Common myeloid progenitor, CD34-positive (primary cell): ENCODE results near the gene CCDC90B.
"Not testable (repeated sequence)": the region's sequence is repeated elsewhere in the genome, so short reads cannot be mapped to it uniquely, and the experiment has no call there.

Experiments
- CTCF ChIA-PET: fragments of 350-600 bp; sonication (Branson Sonifier 250); formaldehyde crosslinking; loops from one replicate; lab custom pipeline; 2021; ENCODE audit warnings: antibody characterized with exemption; lab: Charles Lee
- POLR2A ChIA-PET: fragments of 350-600 bp; sonication (Branson Sonifier 250); formaldehyde crosslinking; loops from one replicate; lab custom pipeline; 2021; ENCODE audit warnings: antibody characterized with exemption; lab: Charles Lee
- DNase-seq, 3 donors: peaks; one replicate each; pipeline versions ENCODE4 v3.0.0 to v3.0.0-alpha.2; 2013
- H3K27ac ChIP-seq, 2 experiments: 1 replicate in 1 of 2; 2 replicates in 1 of 2; pipeline ENCODE4 v1.7.0; 2013; ENCODE audit warnings: inconsistent platforms in 2 of 2, low read length in 2 of 2, mild to moderate bottlenecking in 2 of 2, low read depth in 1 of 2, moderate library complexity in 1 of 2; ENCODE audit not compliant: severe bottlenecking in 2 of 2, insufficient read depth in 1 of 2, poor library complexity in 1 of 2
- H3K27me3 ChIP-seq, 5 experiments: replicated peaks in 2 of 5; 1 replicate in 3 of 5; 2 replicates in 2 of 5; pipeline versions ENCODE4 v1.6.1 to v1.7.0; 2013; ENCODE audit warnings: low read length in 4 of 5, mild to moderate bottlenecking in 2 of 5, moderate library complexity in 2 of 5, inconsistent platforms in 1 of 5; ENCODE audit not compliant: insufficient read depth in 5 of 5, control insufficient read depth in 4 of 5
- H3K36me3 ChIP-seq, 4 experiments: 1 replicate in 2 of 4; 2 replicates in 2 of 4; pipeline versions ENCODE4 v1.6.1 to v1.7.0; 2013; ENCODE audit warnings: low read length in 3 of 4, control low read depth in 1 of 4, mild to moderate bottlenecking in 1 of 4; ENCODE audit not compliant: control insufficient read depth in 4 of 4, insufficient read depth in 4 of 4
- H3K4me1 ChIP-seq, 4 experiments: 1 replicate in 3 of 4; 2 replicates in 1 of 4; pipeline versions ENCODE4 v1.6.1 to v1.7.1; 2013; ENCODE audit warnings: low read length in 3 of 4, mild to moderate bottlenecking in 3 of 4, control low read depth in 1 of 4, inconsistent platforms in 1 of 4, moderate library complexity in 1 of 4; ENCODE audit not compliant: control insufficient read depth in 4 of 4, insufficient read depth in 4 of 4; ENCODE audit errors: control extremely low read depth in 1 of 4
- H3K4me3 ChIP-seq, 7 experiments: 1 replicate in 4 of 7; 2 replicates in 3 of 7; pipeline versions ENCODE4 v1.5.1 to v1.7.0; 2013; ENCODE audit warnings: mild to moderate bottlenecking in 7 of 7, low read length in 6 of 7, moderate library complexity in 6 of 7, inconsistent platforms in 2 of 7, low read depth in 2 of 7, control low read depth in 1 of 7; ENCODE audit not compliant: insufficient read depth in 4 of 7, control insufficient read depth in 1 of 7; ENCODE audit errors: extremely low read depth in 1 of 7
- H3K9me3 ChIP-seq, 5 experiments: 1 replicate in 4 of 5; 2 replicates in 1 of 5; pipeline versions ENCODE4 v1.6.1 to v1.7.1; 2013; ENCODE audit warnings: low read length in 4 of 5, mild to moderate bottlenecking in 2 of 5, inconsistent platforms in 1 of 5, low read depth in 1 of 5, moderate library complexity in 1 of 5; ENCODE audit not compliant: control insufficient read depth in 4 of 5, insufficient read depth in 2 of 5; ENCODE audit errors: control extremely low read depth in 1 of 5
- WGBS: methylation state at CpG from one replicate; pipeline ENCODE4 v1.1.5; 2013; ENCODE audit not compliant: insufficient coverage; 5-methylcytosine and 5-hydroxymethylcytosine counted together

The CCDC90B gene

GRCh38 chr11:83278351-83278750, 7.8 kb downstream of the CCDC90B start:
- H3K27ac ChIP-seq, result no peak overlapping the region
- peaks cover 0 to 9% (median 4%) of the 10 kb centered on the region in 4 experiments for H3K4me1 ChIP-seq
- no peak overlapping the region for H3K4me3 ChIP-seq
- POLR2A ChIA-PET, result no interaction called here
- no peaks in the 10 kb centered on the region for H3K9me3 ChIP-seq
- CTCF ChIA-PET, result interaction anchor here (1.8 kb wide), 1 partner anchor 14 kb away, joined by 5 read pairs; no protein-coding TSS in a partner anchor
- peaks cover 0 to 53% (median 13%) of the 10 kb centered on the region in 4 experiments for H3K36me3 ChIP-seq
- H3K27me3 ChIP-seq, result no peaks in the 10 kb centered on the region
- no peak for DNase-seq

- H3K36me3 ChIP-seq, result peaks cover 12 to 67% (median 18%) of the 10 kb centered on the region in 4 experiments
These were observed 10.1 kb downstream of the CCDC90B start for GRCh38 chr11:83275888-83276641.

DNA sequence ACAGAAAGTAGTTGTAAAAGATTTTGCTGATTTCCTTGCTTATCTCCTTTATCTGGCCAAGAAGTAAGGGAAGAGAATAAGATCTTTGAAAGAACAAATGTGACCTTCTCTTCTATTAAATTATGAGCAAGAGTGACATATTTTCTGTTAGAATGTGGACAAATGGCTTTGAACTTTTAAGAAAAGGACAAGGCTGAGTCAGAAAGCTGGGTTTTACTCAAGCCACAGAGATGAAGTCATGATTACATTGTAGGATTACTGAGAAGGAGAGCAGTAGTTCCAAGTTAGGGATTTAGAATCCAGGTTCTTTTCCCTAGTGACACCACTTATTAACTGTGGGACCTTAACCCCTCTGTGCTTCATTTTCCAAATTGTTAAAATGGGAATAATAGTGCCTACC, 13.5 kb downstream of the CCDC90B start:
- no peak overlapping the region for H3K4me3 ChIP-seq
- H3K36me3 ChIP-seq, result peaks cover 12 to 49% (median 16%) of the 10 kb centered on the region in 4 experiments
- no peaks in the 10 kb centered on the region for H3K27me3 ChIP-seq
- no peaks in the 10 kb centered on the region for H3K4me1 ChIP-seq
- H3K9me3 ChIP-seq, result no peaks in the 10 kb centered on the region
- CTCF ChIA-PET, result no interaction called here
- POLR2A ChIA-PET, result no interaction called here
- no peak for DNase-seq
- no peak overlapping the region for H3K27ac ChIP-seq

More at GRCh38 chr11:83275888-83276641, 10.1 kb downstream of the CCDC90B start:
- ChIA-PET CTCF (interaction anchor here (0.9 to 1.2 kb wide), 4 partner anchors 10 to 19 kb away, joined by 3 to 4 read pairs (median 4); no protein-coding TSS in a partner anchor), POLR2A (no interaction called here)
- Histone ChIP-seq H3K27me3 (no peaks in the 10 kb centered on the region), H3K27ac (no peak overlapping the region), H3K4me1 (no peaks in the 10 kb centered on the region), H3K4me3 (no peak overlapping the region), H3K9me3 (no peaks in the 10 kb centered on the region)
- 97% methylated on average over 6 of the region's 8 CpGs for WGBS
- DNase-seq, result peak in 1 of 3 donors; percentile 11

GRCh38 chr11:83271734-83272133, 14.4 kb downstream of the CCDC90B start:
- H3K27me3 ChIP-seq, DNase-seq, H3K9me3 ChIP-seq, H3K4me3 ChIP-seq, H3K27ac ChIP-seq, POLR2A ChIA-PET, H3K4me1 ChIP-seq, CTCF ChIA-PET: not testable (repeated sequence)
- peaks cover 12 to 45% (median 13%) of the 10 kb centered on the region in 4 experiments for H3K36me3 ChIP-seq
- 100% methylated on average over 1 of the region's 5 CpGs for WGBS

DNA sequence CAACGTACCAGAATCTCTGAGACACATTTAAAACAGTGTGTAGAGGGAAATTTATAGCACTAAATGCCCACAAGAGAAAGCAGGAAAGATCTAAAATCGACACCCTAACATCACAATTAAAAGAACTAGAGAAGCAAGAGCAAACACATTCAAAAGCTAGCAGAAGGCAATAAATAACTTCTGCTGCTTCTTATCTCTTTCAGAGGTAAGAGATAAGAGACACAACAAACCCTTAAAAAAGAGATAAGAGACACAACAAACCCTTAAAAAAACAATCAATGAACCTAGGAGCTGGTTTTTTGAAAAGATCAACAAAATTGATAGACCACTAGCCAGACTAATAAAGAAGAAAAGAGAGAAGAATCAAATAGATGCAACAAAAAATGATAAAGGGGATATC, 17.1 kb downstream of the CCDC90B start:
- peaks cover 6 to 44% (median 21%) of the 10 kb centered on the region in 4 experiments for H3K36me3 ChIP-seq
- POLR2A ChIA-PET, result interaction anchor here (0.7 kb wide), 1 partner anchor 49 kb away, joined by 3 read pairs; no protein-coding TSS in a partner anchor
- no CpG with 5 or more reads among the region's 2 CpGs for WGBS

GRCh38 chr11:83265331-83265730, 20.8 kb downstream of the CCDC90B start:
- CTCF ChIA-PET, result interaction anchor here (1.2 to 1.3 kb wide), 2 partner anchors 10 to 16 kb away, joined by 3 read pairs; no protein-coding TSS in a partner anchor

More for the DNA sequence above, 17.1 kb downstream of the CCDC90B start:
- not testable (repeated sequence) for H3K27ac ChIP-seq, H3K9me3 ChIP-seq, H3K27me3 ChIP-seq, H3K4me3 ChIP-seq, H3K4me1 ChIP-seq, DNase-seq
- CTCF ChIA-PET, result interaction anchor here (2.1 kb wide), 1 partner anchor 13 kb away, joined by 5 read pairs; no protein-coding TSS in a partner anchor

DNA sequence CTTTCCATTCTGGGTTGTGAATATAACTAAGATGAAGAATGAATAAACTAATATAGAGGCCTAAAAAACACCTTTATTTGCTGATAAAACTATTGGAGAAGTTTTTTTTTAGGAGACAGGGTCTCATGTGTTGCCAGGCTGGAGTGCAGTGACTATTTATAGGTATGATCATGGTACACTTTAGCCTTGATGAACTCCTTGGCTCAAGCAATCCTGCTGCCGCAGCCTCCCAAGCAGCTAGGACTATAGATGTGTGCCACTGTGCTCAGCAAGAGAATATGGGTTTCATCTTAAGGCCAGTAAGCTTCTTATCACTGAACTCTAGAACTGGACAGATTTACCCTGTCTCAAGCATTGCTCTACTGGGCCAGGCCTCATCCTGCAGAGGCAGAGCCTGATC, 26.6 kb downstream of the CCDC90B start:
- H3K36me3 ChIP-seq, result peaks cover 10 to 48% (median 19%) of the 10 kb centered on the region in 4 experiments
- no peak overlapping the region for H3K27ac ChIP-seq
- POLR2A ChIA-PET, result no interaction called here
- no peak overlapping the region for H3K4me3 ChIP-seq
- H3K9me3 ChIP-seq, result no peaks in the 10 kb centered on the region
- whole genome bisulfite sequencing, result no CpG with 5 or more reads among the region's 1 CpG
- CTCF ChIA-PET, result interaction anchor here (1.0 kb wide), 1 partner anchor 180 kb away, joined by 4 read pairs; no protein-coding TSS in a partner anchor
- no peaks in the 10 kb centered on the region for H3K27me3 ChIP-seq
- no peak for DNase-seq
- H3K4me1 ChIP-seq, result no peaks in the 10 kb centered on the region

More at GRCh38 chr11:83265331-83265730, 20.8 kb downstream of the CCDC90B start:
- no peak for DNase-seq
- WGBS, result no CpG with 5 or more reads among the region's 1 CpG
- H3K27me3 ChIP-seq, result no peaks in the 10 kb centered on the region
- POLR2A ChIA-PET, result interaction anchor here (0.7 kb wide), 1 partner anchor 11 kb away, joined by 3 read pairs; no protein-coding TSS in a partner anchor
- H3K36me3 ChIP-seq, result peaks cover 8 to 45% (median 18%) of the 10 kb centered on the region in 4 experiments
- no peak overlapping the region for H3K27ac ChIP-seq
- H3K4me1 ChIP-seq, result no peaks in the 10 kb centered on the region
- H3K9me3 ChIP-seq, result no peaks in the 10 kb centered on the region
- H3K4me3 ChIP-seq, result no peak overlapping the region
